ELF-1 (cell line): Measurements from ENCODE around the gene GPR89A.
"Not testable (repeated sequence)": the region's sequence is repeated elsewhere in the genome, so short reads cannot be mapped to it uniquely, and the experiment has no call there.

ENCODE experiments used
- DNase-seq: peaks from one replicate; pipeline ENCODE4 v3.0.0-alpha.2; 2016; ENCODE audit warnings: low read depth, low spot score

GPR89A gene

GRCh38 chr1:145717833-145718232 lies 110.0 kb downstream of the GPR89A start:
- no peak for DNase-seq

DNA sequence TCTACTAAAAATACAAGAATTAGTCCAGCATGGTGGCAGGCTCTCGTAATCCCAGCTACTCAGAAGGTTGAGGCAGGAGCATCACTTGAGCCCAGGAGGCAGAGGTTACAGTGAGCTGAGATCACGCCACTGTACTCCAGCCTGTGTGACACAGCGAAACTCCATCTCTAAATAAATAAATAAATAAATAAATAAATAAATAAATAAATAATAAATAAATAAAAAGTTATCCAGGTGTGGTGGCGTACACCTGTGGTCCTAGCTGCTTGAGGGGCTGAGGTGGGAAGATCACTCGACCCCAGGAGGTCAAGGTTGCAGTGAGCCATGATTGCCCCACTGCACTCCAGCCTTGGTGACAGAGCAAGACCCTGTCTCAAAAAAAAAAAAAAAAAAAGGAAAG lies 110.7 kb downstream of the GPR89A start:
- DNase-seq: not testable (repeated sequence)

DNA sequence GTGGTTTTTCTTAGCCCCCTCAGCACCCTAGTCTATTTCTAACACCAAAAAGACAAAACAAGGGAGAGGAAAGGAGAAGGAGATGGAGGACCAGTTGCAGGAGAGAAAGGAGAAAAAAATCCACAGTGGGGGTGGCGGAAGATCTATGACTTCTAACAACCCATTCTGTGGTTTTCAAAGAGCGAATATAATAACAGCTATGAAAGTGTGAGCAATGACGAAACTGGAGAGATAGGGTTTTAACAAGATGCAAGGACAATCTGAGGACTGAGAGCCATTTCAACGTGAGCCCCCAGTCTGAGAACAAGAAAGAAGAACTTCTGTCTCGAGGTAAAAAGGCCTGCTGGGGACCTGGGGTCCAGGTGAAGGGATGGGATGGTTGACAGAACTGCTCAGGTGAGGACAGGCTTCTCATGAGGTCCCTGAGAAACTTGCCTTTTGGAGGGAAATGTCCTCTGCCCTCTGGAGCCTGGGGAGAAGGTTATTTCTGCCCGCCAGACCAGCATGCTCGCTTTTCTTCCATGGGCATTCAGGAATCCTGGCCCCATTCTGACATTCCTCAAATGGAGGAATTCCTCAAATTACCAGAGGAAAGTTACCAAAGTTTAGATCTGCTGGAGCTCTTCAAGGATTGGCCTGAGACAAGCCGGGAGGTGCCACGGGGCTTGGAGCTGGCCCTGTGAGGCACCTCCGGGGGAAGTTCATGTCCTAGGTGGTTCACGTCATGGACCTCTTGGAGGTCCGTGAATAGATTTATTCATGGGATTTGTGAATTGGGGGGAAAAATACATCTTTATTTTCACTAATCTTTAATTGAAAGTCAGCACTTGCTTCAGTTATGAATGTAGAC lies 111.7 kb downstream of the GPR89A start, which contains the start of gene CD160:
TSS of gene CD160 (plus strand) at position 270 of the 850 bp plus-strand sequence. CDS start 8,829 bp downstream, outside the sequence.
- DNase-seq: no peak
